Subcutaneous adipose tissue (tissue), 4 donors: ENCODE results near the gene JARID2. TPM values are rescaled to one million over a fixed set of nuclear protein-coding genes. Genes with fewer than 3 reads are reported as not detected.

Experiments
- total RNA-seq, 4 donors: library from RNA; depleted of rRNA; stranded (reverse); fragments of >200 nt; gene quantifications; one replicate each; pipeline ENCODE4 v1.1.0, GENCODE V29; 2016
- TF ChIP-seq, protein P1 (sequence below): fragments of 450-650 bp; IDR thresholded peaks from one replicate; pipeline ENCODE4 v1.5.1; 2016; ENCODE audit warnings: low read depth, mild to moderate bottlenecking, control low read depth, antibody characterized with exemption, moderate library complexity

The JARID2 gene
- total RNA-seq, 4 donors from 2014 or later: 9.8 to 17.2 (median 12.1) TPM

- TF ChIP-seq, protein P1, sequence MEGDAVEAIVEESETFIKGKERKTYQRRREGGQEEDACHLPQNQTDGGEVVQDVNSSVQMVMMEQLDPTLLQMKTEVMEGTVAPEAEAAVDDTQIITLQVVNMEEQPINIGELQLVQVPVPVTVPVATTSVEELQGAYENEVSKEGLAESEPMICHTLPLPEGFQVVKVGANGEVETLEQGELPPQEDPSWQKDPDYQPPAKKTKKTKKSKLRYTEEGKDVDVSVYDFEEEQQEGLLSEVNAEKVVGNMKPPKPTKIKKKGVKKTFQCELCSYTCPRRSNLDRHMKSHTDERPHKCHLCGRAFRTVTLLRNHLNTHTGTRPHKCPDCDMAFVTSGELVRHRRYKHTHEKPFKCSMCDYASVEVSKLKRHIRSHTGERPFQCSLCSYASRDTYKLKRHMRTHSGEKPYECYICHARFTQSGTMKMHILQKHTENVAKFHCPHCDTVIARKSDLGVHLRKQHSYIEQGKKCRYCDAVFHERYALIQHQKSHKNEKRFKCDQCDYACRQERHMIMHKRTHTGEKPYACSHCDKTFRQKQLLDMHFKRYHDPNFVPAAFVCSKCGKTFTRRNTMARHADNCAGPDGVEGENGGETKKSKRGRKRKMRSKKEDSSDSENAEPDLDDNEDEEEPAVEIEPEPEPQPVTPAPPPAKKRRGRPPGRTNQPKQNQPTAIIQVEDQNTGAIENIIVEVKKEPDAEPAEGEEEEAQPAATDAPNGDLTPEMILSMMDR: no peak
Measured at GRCh38 chr6:15528870-15529269, 283.0 kb downstream of the JARID2 start.

DNA sequence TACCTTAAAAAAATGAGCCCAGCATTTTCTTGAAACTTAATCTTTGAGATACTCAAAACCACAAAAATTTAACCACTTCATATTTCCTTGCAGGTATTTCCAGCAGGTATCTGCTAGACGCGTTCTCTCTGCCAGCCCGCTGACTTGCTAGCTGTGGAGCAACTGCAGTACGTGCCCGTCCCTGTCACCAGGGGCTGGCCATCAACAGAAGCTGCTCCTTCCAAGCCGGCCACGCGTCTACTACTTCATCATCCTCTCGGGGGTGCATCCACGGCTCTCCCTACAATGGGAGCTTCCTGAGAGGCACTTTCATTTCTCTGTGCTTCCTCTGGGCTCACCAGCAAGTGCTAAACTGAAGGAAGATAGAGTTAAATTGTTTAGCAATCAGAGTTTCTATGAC, 284.5 kb downstream of the JARID2 start:
- TF ChIP-seq, protein P1: no peak

DNA sequence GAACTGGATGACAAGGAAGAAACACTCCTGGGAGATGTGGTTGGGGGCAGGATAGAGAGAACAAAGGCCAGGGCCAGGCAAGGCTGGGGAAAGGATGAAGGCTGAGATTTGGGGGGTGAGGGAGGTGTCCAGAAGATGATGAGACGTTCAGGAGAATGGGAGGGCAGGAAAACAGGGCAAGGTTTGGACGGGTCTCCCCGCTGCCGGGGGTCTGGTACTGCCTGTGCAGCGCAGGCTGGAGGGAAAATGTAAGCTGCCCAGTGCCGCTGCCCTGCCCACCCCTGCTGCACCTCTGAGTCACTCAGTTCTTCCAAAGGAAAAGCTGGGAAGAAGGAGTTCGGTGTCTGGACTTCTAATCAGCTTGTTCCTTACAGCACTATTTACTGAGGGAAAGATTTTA, 286.1 kb downstream of the JARID2 start:
- TF ChIP-seq, protein P1: no peak

DNA sequence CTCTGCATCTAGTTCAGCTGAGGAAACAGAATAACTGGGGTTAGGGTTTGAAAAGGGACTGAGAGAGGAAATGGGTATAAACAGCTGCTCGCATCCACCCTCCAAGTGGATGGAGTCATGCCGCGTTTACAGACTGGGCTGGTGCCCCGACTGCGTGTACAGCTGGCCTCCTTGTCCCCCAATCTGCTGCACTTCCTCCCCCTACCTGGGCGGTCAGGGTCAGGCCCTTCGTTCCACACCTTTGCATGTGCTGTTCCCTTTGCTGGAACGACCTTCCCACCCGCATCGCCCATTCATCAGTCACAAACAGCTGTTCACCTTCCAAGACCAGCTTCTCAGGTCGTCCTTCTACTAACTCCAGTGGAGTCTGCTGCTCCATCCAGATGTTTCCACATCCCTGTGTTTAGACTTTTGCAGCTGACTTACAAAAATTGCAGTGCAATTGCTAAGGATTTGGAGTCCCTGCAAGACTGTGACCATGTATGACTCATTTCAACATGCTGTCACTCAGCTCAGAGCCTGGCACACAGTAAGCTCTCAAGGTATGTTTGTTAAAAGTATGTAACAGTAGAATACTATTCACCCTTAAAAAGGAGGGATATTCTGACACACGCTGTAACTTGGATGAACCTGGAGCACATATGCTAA, 287.6 kb downstream of the JARID2 start:
- TF ChIP-seq, protein P1: no peak

GRCh38 chr6:15534974-15535373, 289.1 kb downstream of the JARID2 start:
- TF ChIP-seq, protein P1: no peak

- TF ChIP-seq, protein P1: no peak
Measured at GRCh38 chr6:15535495-15536197, 289.8 kb downstream of the JARID2 start.

GRCh38 chr6:15536198-15536955, 290.5 kb downstream of the JARID2 start:
- TF ChIP-seq, protein P1: no peak
